ENCODE data around the gene NME9.

Gene NME9

GRCh38 chr3:138331143-138331894, 1.7 kb upstream of the NME9 start:
- DNase-seq: no peak

DNA sequence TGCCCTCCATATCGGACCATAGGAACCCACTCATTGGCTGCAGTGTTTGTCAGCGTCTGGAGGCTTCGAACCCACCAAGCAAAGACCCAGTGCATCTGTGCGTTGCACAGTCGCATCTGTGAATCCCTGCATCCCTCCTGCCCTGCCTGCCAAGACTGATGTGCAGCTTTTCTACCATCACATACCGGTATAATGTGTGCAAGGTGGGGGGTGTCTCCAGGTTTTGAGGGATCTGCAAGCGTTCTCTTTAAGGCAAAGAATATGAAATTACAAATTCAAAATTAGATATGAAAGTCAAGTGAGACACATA, 288 bp upstream of the NME9 start:
- no peak for DNase-seq

- DNase-seq: no peak
Measured at GRCh38 chr3:138328341-138328740, 1.3 kb downstream of the NME9 start.

GRCh38 chr3:138327831-138328230, 1.8 kb downstream of the NME9 start:
- no peak for DNase-seq

GRCh38 chr3:138326866-138327595, 2.6 kb downstream of the NME9 start:
- no peak for DNase-seq

DNA sequence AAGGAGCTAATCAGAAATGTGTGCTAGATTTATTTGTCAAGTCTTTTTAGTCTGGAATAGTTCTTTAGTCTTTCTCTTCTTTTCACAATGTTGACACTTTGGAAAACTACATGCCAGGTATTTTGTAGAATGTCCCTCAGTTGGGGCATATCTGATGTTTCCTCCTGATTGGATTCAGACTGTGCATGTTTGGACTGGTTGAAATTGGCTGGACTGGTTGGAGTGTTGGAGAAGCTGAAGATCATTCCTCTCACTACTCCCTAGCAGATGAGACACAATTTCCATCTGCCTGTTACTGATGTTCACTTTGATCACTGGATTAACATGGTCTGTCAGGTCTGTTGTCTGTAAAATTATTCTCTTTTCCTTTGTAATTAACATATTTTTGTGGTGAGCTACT, 3.7 kb downstream of the NME9 start:
- no peak for DNase-seq

DNA sequence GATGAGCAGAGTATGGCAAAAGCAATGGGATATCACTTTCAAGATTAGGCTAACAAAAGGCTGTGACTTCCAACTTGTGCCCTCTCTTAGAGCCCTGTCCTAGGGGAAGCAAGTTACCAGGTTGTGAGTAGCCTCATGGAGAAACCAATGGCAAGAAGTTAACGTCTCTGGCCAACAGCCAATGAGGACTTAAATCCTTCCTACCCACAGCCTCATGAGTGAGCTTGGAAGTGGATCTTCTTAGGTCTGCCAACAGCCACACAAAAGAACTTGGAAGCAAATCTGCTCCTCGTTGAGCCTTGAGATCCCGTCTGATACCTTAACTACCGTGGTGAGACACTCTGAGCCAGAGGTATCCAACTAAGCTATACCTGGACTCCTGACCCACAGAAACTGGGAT, 5.7 kb downstream of the NME9 start:
- DNase-seq: peak; percentile 68

- DNase-seq: no peak
Measured at GRCh38 chr3:138317687-138318086, 12.0 kb downstream of the NME9 start.

- DNase-seq: no peak
Measured at GRCh38 chr3:138314751-138315150, 14.9 kb downstream of the NME9 start.

DNA sequence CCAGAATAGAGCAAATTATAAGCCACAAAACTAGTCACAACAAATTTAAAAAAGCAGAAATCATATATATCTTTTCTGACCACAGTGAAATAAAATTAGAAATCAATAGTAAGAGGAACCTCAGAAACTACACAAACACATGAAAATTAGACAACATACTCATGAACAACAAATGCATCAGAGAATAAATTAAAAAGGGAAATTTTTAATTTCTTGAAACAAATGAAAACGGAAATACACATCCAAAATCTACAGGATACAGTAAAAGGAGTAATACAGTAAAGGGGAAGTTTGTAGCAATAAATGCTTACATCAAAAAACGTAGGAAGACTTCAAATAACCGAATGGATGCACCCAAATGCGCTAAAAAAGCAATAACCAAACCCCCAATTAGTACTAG, 19.2 kb downstream of the NME9 start:
- DNase-seq: no peak

DNA sequence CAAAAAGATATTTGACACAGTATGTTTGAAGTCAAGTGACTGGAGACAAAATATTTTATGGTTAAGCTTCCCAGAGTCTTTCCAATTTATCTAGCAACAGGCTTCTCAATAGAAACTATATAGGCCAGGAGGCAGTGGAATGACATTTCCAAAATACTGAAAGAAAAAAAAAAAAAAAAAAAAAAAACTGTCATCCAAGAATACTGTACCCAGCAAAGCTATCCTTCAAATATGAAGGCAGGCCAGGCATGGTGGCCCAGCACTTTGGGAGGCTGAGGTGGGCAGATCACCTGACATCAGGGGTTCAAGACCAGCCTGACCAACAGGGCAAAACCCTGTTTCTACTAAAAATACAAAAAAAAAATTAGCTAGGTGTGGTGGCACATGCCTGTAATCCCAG, 20.9 kb downstream of the NME9 start:
- no peak for DNase-seq

- DNase-seq: no peak
Measured at GRCh38 chr3:138307899-138308298, 21.8 kb downstream of the NME9 start.

GRCh38 chr3:138303474-138303873, 26.2 kb downstream of the NME9 start:
- no peak for DNase-seq

DNA sequence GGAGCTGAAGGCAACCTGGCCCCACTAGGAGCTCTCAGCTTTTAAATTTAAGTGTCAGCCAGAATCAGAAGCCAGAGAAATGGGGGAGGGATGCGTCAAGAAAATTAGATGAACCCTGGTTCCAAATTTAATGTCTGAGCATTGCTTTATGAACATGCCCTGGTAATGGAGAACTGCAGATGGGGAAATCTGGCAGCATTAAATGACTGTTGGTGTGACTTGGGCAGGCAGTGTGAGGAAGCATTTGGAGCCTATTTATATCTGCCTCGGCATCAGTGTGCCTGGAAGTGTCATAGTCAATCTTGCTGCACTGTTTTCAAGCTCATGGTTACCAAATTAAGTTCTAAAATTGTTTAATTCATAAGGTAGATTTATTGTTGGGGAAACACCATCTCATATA, 29.0 kb downstream of the NME9 start:
- DNase-seq: no peak

- DNase-seq: no peak
Measured at GRCh38 chr3:138297876-138298275, 31.8 kb downstream of the NME9 start.

DNA sequence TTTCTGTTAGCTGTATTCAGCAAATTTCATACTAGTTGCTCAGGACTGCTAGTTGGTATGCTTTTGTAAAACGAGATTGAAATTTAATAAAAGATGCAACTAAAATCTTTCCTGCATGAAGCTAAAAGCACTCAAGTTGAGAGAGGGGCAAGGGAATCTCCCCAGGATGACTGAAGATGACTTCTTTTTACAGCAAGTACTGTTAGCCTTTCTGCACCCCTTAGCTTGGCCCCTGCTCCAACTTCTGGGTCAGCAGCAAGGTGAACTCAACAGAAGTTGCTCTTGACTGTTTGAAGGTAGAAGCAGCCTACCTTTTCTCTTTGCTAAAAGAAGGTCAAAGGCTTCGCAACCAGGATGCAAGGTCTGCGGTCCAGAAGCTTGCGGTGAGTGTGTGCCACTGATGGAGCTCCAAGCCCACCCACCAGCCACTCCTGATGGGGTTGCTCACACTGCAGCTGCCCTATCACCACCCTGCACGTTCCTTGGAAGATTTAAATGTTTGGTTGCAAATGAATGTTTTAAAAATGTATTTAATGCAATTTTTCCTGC, 32.5 kb downstream of the NME9 start:
- DNase-seq: no peak

DNA sequence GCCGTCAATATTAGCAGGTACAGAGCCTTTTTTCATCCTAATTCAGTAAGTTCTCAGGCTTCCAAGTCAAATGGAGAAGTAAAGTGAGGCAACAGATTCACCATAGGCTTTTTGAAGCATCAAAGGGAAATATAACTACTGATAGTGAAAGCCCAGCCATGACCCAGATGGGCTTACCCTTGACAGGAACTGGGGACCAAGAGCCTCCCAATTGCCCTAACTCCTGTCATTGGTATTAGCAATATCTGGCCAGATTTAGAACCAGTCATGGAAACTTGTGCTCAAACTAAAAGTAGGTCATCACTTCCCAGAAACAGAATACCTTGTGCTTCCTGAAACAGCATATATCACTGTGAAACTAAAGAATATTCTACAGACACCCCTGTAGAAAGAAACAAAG, 33.0 kb downstream of the NME9 start:
- DNase-seq: no peak

DNA sequence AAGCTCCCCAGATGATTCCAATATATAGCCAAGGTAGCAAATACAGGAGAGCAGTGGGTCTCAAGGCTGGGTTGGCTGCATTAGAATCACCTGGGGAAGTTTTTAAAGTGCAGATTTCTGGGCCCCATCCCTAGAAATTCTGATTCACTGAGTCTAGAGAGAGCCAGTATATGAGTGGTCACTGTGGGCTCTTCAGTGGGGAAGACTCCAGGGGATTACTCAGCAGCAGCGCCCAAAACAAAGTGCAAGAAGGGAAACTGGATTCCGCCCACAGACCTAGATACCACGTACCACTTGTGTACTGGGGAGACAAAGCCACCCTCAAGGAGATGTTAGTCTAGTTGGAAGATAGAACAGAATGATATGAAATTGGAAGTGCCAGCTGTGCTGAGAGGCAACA, 40.0 kb downstream of the NME9 start:
- no peak for DNase-seq

DNA sequence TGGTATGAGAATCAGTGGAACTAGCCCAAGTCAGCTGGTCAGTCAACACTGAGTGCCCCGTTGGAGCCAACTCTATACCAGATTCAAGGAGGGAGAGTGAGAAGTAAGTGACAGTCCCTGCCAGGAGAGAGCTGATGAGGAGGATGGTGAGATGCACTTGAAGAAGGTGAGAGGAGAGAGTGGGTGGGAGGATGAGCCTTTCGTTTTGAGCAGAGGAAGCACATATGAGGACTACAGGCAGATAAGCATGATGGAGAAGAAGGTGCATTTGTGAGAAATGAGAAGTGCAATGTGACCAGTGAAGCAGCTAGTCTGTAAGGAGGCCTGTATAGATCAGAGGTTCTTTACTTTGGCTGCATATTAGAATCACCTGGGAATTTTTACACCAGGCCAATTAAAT, 40.4 kb downstream of the NME9 start:
- DNase-seq: no peak

GRCh38 chr3:138284957-138285477, 44.6 kb downstream of the NME9 start:
- DNase-seq: no peak

DNA sequence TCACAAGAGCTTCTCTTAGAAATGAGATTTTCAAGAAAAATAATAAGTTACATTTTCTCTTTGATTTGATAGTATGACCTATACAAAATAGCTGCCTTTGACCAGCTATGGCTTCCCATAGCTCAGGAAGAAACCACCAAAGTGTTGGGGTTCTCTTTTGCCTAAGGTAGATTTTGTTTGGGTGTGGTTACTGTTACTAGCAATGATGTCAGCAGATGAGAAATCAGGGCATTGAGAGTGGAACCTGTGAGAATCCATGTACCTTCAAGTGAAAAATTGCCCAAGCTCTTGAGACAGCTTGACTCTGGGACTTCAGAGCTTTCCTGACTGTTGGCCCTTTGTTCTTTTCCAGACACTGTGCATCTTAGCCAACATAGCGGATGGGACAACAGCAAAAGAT, 45.6 kb downstream of the NME9 start:
- DNase-seq: no peak

- no peak for DNase-seq
Measured at GRCh38 chr3:138282836-138283235, 46.8 kb downstream of the NME9 start.

DNA sequence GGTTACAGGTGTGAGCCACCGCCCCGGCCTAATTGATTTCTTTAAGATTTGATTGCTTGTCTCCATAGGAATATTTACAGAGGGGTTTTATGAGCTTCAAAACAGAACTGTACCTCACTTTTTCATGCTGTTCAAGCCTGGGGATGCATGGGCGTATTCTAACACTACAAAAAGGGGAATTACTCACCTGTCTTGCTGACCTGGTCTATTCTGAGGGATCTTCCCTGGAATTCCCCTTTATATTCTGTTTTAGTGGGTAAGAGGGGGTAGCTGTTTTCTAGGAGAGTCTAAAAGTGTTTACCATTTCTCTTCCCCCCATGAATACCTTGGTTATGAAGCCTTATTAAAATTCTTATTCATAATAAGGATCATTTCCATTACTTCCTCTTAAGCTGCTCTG, 48.1 kb downstream of the NME9 start:
- no peak for DNase-seq

GRCh38 chr3:138271189-138271794, 58.4 kb downstream of the NME9 start:
- no peak for DNase-seq
